Measurements from ENCODE around the gene KRTAP10-8.

The KRTAP10-8 gene

DNA sequence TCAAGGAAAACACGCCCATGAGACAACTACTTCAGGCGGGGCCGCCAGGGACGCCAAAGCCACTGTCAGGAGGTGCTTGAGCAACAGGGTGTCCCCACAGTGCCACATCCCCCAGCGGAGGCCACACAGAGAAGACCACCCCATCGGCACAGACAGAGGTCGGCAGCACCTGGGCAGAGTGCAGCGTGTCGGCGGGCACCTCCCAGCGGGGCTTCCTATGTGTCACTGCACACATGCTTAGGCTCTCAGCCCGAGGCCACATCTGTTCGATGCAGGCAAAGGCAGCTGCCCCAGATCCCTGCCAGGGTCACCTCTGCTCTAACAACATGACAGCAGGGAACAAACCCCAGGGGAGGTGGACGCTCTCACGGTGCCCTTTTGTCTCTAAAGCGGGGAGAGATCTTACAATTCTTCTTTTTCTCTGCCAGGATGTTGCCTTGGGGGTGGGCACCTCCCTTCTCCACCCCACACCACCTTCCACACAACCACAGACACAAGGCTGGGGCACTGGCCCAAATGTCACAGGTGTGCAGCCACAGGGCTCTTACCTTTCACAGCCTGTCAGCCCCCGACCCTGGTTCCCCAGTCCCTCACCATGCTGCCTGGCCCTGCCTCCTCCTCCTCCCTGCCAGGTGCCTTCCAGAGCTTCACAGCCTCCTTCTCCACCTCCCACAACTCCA lies 4.2 kb downstream of the KRTAP10-8 start:
- no peak for DNase-seq (ENCODE audit: low read depth, low spot score)
- in situ Hi-C loops (cut with HindIII; ENCODE audit: low sequenced_read_pairs): no loop called here
- H3K4me3 ChIP-seq (ENCODE audit: low read depth, low read length): no peak overlapping the region
- no peak for TF ChIP-seq CTCF (IDR thresholded peaks at IDR 0.05; ENCODE audit: low read depth, low read length)

- H3K4me3 ChIP-seq (ENCODE audit: low read depth, low read length): no peak overlapping the region
- no peak for DNase-seq (ENCODE audit: low read depth, low spot score)
- TF ChIP-seq CTCF (IDR thresholded peaks at IDR 0.05; ENCODE audit: low read depth, low read length): no peak
- in situ Hi-C loops (cut with HindIII; ENCODE audit: low sequenced_read_pairs): no loop called here
Measured at GRCh38 chr21:44616591-44616926, 4.7 kb downstream of the KRTAP10-8 start.

DNA sequence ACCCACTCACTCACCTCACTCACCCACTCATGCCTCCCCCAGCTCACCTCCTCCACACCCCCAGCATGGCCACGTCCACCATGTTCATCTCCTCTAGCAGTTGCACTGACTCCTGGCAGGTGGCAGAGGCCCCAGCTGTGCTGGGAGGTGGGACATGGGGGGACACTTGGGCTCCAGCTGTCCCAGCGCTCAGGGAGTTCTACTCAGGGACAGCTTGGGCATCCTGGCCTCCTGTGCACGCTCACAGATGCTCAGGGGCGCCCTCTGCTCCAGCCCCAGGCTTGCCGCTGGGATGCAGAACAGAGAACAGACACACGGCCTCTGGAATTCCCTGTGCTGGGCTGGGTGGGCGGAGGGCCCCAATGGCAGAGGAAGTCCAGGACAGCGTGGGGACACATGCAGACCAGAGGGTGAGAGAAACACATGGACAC lies 5.2 kb downstream of the KRTAP10-8 start:
- no peak for TF ChIP-seq CTCF (IDR thresholded peaks at IDR 0.05; ENCODE audit: low read depth, low read length)
- in situ Hi-C loops (cut with HindIII; ENCODE audit: low sequenced_read_pairs): no loop called here
- H3K4me3 ChIP-seq (ENCODE audit: low read depth, low read length): no peak overlapping the region
- no peak for DNase-seq (ENCODE audit: low read depth, low spot score)

DNA sequence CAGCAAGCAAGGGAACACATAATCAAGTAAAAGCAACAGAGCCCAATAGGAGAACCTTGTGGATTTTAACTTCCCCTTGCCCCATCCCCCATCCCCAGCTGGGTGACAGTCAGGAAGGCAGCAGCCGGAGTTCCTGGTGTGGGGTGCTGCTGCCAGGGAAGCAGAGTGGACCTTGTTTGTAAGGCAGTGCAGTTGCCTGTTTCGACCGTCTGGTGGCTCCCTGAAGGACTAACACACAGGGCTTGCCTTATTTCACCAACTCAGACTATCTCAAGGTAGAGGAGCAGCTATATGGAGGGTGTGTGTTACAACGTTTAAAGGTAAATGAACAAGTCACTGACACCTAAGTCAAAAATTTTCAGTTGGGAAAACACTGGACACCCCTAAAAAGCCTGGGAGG lies 6.6 kb downstream of the KRTAP10-8 start:
- TF ChIP-seq CTCF (IDR thresholded peaks at IDR 0.05; ENCODE audit: low read depth, low read length): peak; percentile 6
- in situ Hi-C loops (cut with HindIII; ENCODE audit: low sequenced_read_pairs): no loop called here
- no peak overlapping the region for H3K4me3 ChIP-seq (ENCODE audit: low read depth, low read length)
- DNase-seq (ENCODE audit: low read depth, low spot score): no peak

GRCh38 chr21:44618909-44619308 lies 7.0 kb downstream of the KRTAP10-8 start:
- no peak for DNase-seq (ENCODE audit: low read depth, low spot score)
- TF ChIP-seq CTCF (IDR thresholded peaks at IDR 0.05; ENCODE audit: low read depth, low read length): no peak
- in situ Hi-C loops (cut with HindIII; ENCODE audit: low sequenced_read_pairs): no loop called here
- no peak overlapping the region for H3K4me3 ChIP-seq (ENCODE audit: low read depth, low read length)

- no peak overlapping the region for H3K4me3 ChIP-seq (ENCODE audit: low read depth, low read length)
- DNase-seq (ENCODE audit: low read depth, low spot score): no peak
- in situ Hi-C loops (cut with HindIII; ENCODE audit: low sequenced_read_pairs): no loop called here
- no peak for TF ChIP-seq CTCF (IDR thresholded peaks at IDR 0.05; ENCODE audit: low read depth, low read length)
Measured at GRCh38 chr21:44619886-44620285, 8.0 kb downstream of the KRTAP10-8 start.

Data from astrocyte of the spinal cord (primary cell).